ENCODE measurements around the gene CHTOP. TPM values are rescaled to one million over a fixed set of nuclear protein-coding genes. Genes with fewer than 3 reads are reported as not detected.

The CHTOP gene
- total and polyA plus RNA-seq, 2 of the 4 experiments (the other 2 are of a cell fraction) = 33.9 to 50.8 TPM

DNA sequence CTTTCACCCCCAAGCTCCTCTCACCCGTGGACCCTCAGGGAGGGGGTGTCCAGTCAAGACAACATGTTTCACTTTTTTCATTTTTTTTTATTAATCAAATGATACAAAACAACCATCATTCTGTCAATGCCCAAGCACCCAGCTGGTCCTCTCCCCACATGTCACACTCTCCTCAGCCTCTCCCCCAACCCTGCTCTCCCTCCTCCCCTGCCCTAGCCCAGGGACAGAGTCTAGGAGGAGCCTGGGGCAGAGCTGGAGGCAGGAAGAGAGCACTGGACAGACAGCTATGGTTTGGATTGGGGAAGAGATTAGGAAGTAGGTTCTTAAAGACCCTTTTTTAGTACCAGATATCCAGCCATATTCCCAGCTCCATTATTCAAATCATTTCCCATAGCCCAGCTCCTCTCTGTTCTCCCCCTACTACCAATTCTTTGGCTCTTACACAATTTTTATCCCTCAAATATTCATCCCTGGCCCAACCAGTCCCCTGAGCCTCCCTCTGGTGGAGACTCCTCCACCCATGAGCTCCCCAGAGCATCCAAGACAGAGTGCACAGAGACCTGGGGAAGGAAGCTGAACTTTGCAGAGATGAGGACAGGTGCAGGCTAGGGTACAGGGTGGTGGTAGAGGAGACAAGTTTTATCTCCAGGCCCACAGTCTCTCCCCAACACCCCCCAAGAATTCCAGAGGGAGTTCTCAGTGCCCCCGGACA, 19.5 kb upstream of the CHTOP start:
- H3K4me2 ChIP-seq (ENCODE audit: low read depth, low read length) = no peak overlapping the region
- intact Hi-C loops (cut with micrococcal nuclease) = no loop called here
- H4K91ac ChIP-seq (ENCODE audit: insufficient read depth, low read depth, low read length) = no peak overlapping the region
- no peak overlapping the region for H4K5ac ChIP-seq (ENCODE audit: low read depth, low read length)
- no peak overlapping the region for H2BK15ac ChIP-seq (ENCODE audit: low read depth, low read length)
- H3K9me3 ChIP-seq (ENCODE audit: control insufficient read depth, insufficient read depth, low read length) = no peaks in the 10 kb centered on the region
- no peak overlapping the region for H3K18ac ChIP-seq (ENCODE audit: low read depth, low read length)
- DNase-seq (no peak), ATAC-seq (ENCODE audit: low read depth) (no peak)
- POLR2A ChIA-PET (ENCODE audit: unreplicated experiment) = interaction anchor here (1.2 kb wide), 1 partner anchor 13 kb away, joined by 6 read pairs; the partner anchor contains the start of gene S100A13
- H2BK20ac ChIP-seq (ENCODE audit: low read depth, low read length) = no peak overlapping the region
- no peak overlapping the region for H4K8ac ChIP-seq (ENCODE audit: low read depth in 2 of 2, low read length in 2 of 2)
- H3K27ac ChIP-seq (ENCODE audit: insufficient read depth, low read length) = no peak overlapping the region
- no peak overlapping the region for H3K56ac ChIP-seq (ENCODE audit: extremely low read depth, insufficient read depth, low read length)
- no peak overlapping the region for H3K23ac ChIP-seq (ENCODE audit: low read depth, low read length)
- no peak overlapping the region for H2BK5ac ChIP-seq (ENCODE audit: low read depth, low read length, poor library complexity, severe bottlenecking)
- H3K4me1 ChIP-seq (ENCODE audit: control insufficient read depth, insufficient read depth, low read length) = peaks cover 28% of the 10 kb centered on the region
- no peak overlapping the region for H3K9ac ChIP-seq (ENCODE audit: low read depth, low read length)
- H2AK9ac ChIP-seq (replicated peaks; ENCODE audit: low read depth, low read length, poor library complexity) = no peak overlapping the region
- dilution Hi-C loops (cut with HindIII; ENCODE audit: low sequenced_read_pairs, unreplicated experiment) = no loop called here
- H2AFZ ChIP-seq (replicated peaks; ENCODE audit: low read length, poor library complexity) = peak overlapping the region; percentile 5
- CTCF ChIA-PET = interaction anchor here (1.0 to 3.3 kb wide), 4 partner anchors 13 to 46 kb away, joined by 3 to 18 read pairs (median 6); partner anchors contain the start of genes S100A1 and S100A13
- no peak overlapping the region for H2AK5ac ChIP-seq (ENCODE audit: low read depth, low read length)
- in situ Hi-C loops (cut with MboI; ENCODE audit: low sequenced_read_pairs) = no loop called here
- H3K27me3 ChIP-seq (ENCODE audit: control insufficient read depth, insufficient read depth, low read length) = no peaks in the 10 kb centered on the region
- no CpG with 5 or more reads among the region's 2 CpGs for WGBS, 2 experiments (ENCODE audit: extremely low coverage in 2 of 2, insufficient read length in 1 of 2)
- no peak overlapping the region for H2BK120ac ChIP-seq (ENCODE audit: low read depth, low read length)
- H3K36me3 ChIP-seq (ENCODE audit: control insufficient read depth, insufficient read depth, low read length) = peaks cover 10% of the 10 kb centered on the region; the same call in 1 of the 2 replicates
- H3K79me1 ChIP-seq (ENCODE audit: low read depth in 1 of 2, low read length in 2 of 2) = peaks cover 6 to 34% of the 10 kb centered on the region in 2 experiments; a peak in 3 of 4 replicates
- no peak overlapping the region for H3K4me3 ChIP-seq (ENCODE audit: insufficient read depth, low read depth, low read length)
- no peak overlapping the region; the same call in 1 of the 2 replicates for H3K4ac ChIP-seq (ENCODE audit: low read depth, low read length)
- no TSS peak for BruUV-seq (replicated peaks)
- H3K14ac ChIP-seq (replicated peaks; ENCODE audit: low read depth, low read length) = no peak overlapping the region
- H4K20me1 ChIP-seq (ENCODE audit: insufficient read depth, low read length) = peaks cover 11% of the 10 kb centered on the region; the same call in 1 of the 2 replicates
- H3K9me1 ChIP-seq (ENCODE audit: insufficient read depth, low read length) = peaks cover 10% of the 10 kb centered on the region; the same call in 1 of the 2 replicates
- TF ChIP-seq USF2 (IDR thresholded peaks at IDR 0.05; ENCODE audit: low read depth, low read length) (no peak), MXI1 (IDR thresholded peaks at IDR 0.05; ENCODE audit: borderline replicate concordance, low read depth, low read length) (no peak), RFX5 (IDR thresholded peaks at IDR 0.05; ENCODE audit: low read depth, low read length) (no peak), CTCF (conservative IDR thresholded peaks at IDR 0.05; ENCODE audit: low read depth, low read length) (no peak), NFE2L2 (IDR thresholded peaks at IDR 0.05; ENCODE audit: low read depth, low read length) (no peak), RCOR1 (IDR thresholded peaks at IDR 0.05; ENCODE audit: insufficient replicate concordance, low read length) (no peak), FOS (IDR thresholded peaks at IDR 0.05; ENCODE audit: low read depth, low read length) (no peak), BHLHE40 (IDR thresholded peaks at IDR 0.05; ENCODE audit: low read depth, low read length) (no peak), CHD1 (IDR thresholded peaks at IDR 0.05; ENCODE audit: low read depth, low read length) (no peak), MAZ (IDR thresholded peaks at IDR 0.05; ENCODE audit: borderline replicate concordance, low read depth, low read length) (no peak), RAD21 (IDR thresholded peaks at IDR 0.05; ENCODE audit: low read length) (no peak), SMC3 (IDR thresholded peaks at IDR 0.05; ENCODE audit: low read depth, low read length) (no peak), CEBPB (IDR thresholded peaks at IDR 0.05; ENCODE audit: low read depth, low read length) (no peak), POLR2A (IDR thresholded peaks at IDR 0.05; ENCODE audit: low read depth, low read length) (no peak)
- TF ChIP-seq, protein P1, sequence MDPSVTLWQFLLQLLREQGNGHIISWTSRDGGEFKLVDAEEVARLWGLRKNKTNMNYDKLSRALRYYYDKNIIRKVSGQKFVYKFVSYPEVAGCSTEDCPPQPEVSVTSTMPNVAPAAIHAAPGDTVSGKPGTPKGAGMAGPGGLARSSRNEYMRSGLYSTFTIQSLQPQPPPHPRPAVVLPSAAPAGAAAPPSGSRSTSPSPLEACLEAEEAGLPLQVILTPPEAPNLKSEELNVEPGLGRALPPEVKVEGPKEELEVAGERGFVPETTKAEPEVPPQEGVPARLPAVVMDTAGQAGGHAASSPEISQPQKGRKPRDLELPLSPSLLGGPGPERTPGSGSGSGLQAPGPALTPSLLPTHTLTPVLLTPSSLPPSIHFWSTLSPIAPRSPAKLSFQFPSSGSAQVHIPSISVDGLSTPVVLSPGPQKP (IDR thresholded peaks at IDR 0.05; ENCODE audit: borderline replicate concordance, low read depth, low read length) = no peak
